ENCODE results near the gene FKBP5.
"Not testable (repeated sequence)": the region's sequence is repeated elsewhere in the genome, so short reads cannot be mapped to it uniquely, and the experiment has no call there.

The FKBP5 gene

GRCh38 chr6:35541836-35542235 lies 146.9 kb downstream of the FKBP5 start:
- no peak for TF ChIP-seq ZFP3 (CRISPR knock-in tag; IDR thresholded peaks at IDR 0.05)
- TF ChIP-seq ZNF565 (CRISPR knock-in tag; conservative IDR thresholded peaks at IDR 0.05; ENCODE audit: low read depth): no peak
- TF ChIP-seq ZFP30 (CRISPR knock-in tag; IDR thresholded peaks at IDR 0.05): no peak
- no peak for TF ChIP-seq TCF4 (CRISPR knock-in tag; IDR thresholded peaks at IDR 0.05; ENCODE audit: borderline replicate concordance)
- TF ChIP-seq RARB (CRISPR knock-in tag; IDR thresholded peaks at IDR 0.05): no peak
- no peak for TF ChIP-seq TSHZ2 (CRISPR knock-in tag; IDR thresholded peaks at IDR 0.05)
- no peak for TF ChIP-seq ESRRG (CRISPR knock-in tag; IDR thresholded peaks at IDR 0.05)
- no peak for TF ChIP-seq PPARA (CRISPR knock-in tag; IDR thresholded peaks at IDR 0.05; ENCODE audit: borderline replicate concordance)
- ATAC-seq: no peak

- ATAC-seq: no peak
- TF ChIP-seq CSDC2 (CRISPR knock-in tag; IDR thresholded peaks at IDR 0.05): no peak
- no peak for TF ChIP-seq PATZ1 (CRISPR knock-in tag; IDR thresholded peaks at IDR 0.05; ENCODE audit: borderline replicate concordance)
- TF ChIP-seq CREB5 (CRISPR knock-in tag; IDR thresholded peaks at IDR 0.05; ENCODE audit: low read depth): no peak
- TF ChIP-seq ZFP3 (CRISPR knock-in tag; IDR thresholded peaks at IDR 0.05): no peak
- TF ChIP-seq ARNTL (CRISPR knock-in tag; IDR thresholded peaks at IDR 0.05; ENCODE audit: borderline replicate concordance, low read depth): no peak
- TF ChIP-seq OSR1 (CRISPR knock-in tag; IDR thresholded peaks at IDR 0.05): no peak
- no peak for TF ChIP-seq GLIS3 (CRISPR knock-in tag; IDR thresholded peaks at IDR 0.05)
- no peak for TF ChIP-seq TOX (CRISPR knock-in tag; IDR thresholded peaks at IDR 0.05; ENCODE audit: borderline replicate concordance)
- peak; percentile 34; the same call in 1 of the 2 replicates for TF ChIP-seq TSHZ2 (CRISPR knock-in tag; IDR thresholded peaks at IDR 0.05)
- no peak for TF ChIP-seq ESRRG (CRISPR knock-in tag; IDR thresholded peaks at IDR 0.05)
- TF ChIP-seq ZNF565 (CRISPR knock-in tag; conservative IDR thresholded peaks at IDR 0.05; ENCODE audit: low read depth): no peak
- TF ChIP-seq TCF4 (CRISPR knock-in tag; IDR thresholded peaks at IDR 0.05; ENCODE audit: borderline replicate concordance): peak; percentile 92
Observed at GRCh38 chr6:35539223-35539622, 149.5 kb downstream of the FKBP5 start.

GRCh38 chr6:35535847-35536246 lies 152.9 kb downstream of the FKBP5 start:
- ATAC-seq: not testable (repeated sequence)

GRCh38 chr6:35534407-35535170 lies 154.1 kb downstream of the FKBP5 start:
- peak; percentile 88 for ATAC-seq
- TF ChIP-seq ISL1 (CRISPR knock-in tag; IDR thresholded peaks at IDR 0.05) (0 out of 2 replicates have a peak, but pooled peaks have one; percentile 11), PPARA (CRISPR knock-in tag; IDR thresholded peaks at IDR 0.05; ENCODE audit: borderline replicate concordance) (no peak), TCF4 (CRISPR knock-in tag; IDR thresholded peaks at IDR 0.05; ENCODE audit: borderline replicate concordance) (peak; percentile 93), TSHZ2 (CRISPR knock-in tag; IDR thresholded peaks at IDR 0.05) (peak; percentile 65; the same call in 1 of the 2 replicates)
